ENCODE results near the gene IFITM1.

The IFITM1 gene

GRCh38 chr11:287821-288477 lies 25.9 kb upstream of the IFITM1 start:
- FAIRE-seq, result no peak
- no peak for DNase-seq (ENCODE audit: insufficient read length, low spot score)
- no peak for TF ChIP-seq POLR2A (IDR thresholded peaks at IDR 0.05; ENCODE audit: low read depth, low read length)

GRCh38 chr11:288478-289397 lies 25.1 kb upstream of the IFITM1 start, which contains the start of gene PGGHG:
Gene PGGHG, plus strand, starts transcription at chr11:289126. Its CDS starts 691 bp downstream, at chr11:289817.
- FAIRE-seq (no peak), DNase-seq (ENCODE audit: insufficient read length, low spot score) (peak; percentile 99)
- TF ChIP-seq POLR2A (IDR thresholded peaks at IDR 0.05; ENCODE audit: low read depth, low read length), result peak; percentile 80

GRCh38 chr11:289398-289711 lies 24.5 kb upstream of the IFITM1 start:
- no peak for FAIRE-seq
- no peak for DNase-seq (ENCODE audit: insufficient read length, low spot score)
- TF ChIP-seq POLR2A (IDR thresholded peaks at IDR 0.05; ENCODE audit: low read depth, low read length), result no peak

- no peak for FAIRE-seq
- TF ChIP-seq POLR2A (IDR thresholded peaks at IDR 0.05; ENCODE audit: low read depth, low read length), result no peak
- no peak for DNase-seq (ENCODE audit: insufficient read length, low spot score)
Measured at GRCh38 chr11:289712-290620, 23.9 kb upstream of the IFITM1 start.

- no peak for FAIRE-seq
- DNase-seq (ENCODE audit: insufficient read length, low spot score), result no peak
- no peak for TF ChIP-seq POLR2A (IDR thresholded peaks at IDR 0.05; ENCODE audit: low read depth, low read length)
Measured at GRCh38 chr11:290621-291231, 23.1 kb upstream of the IFITM1 start.

- DNase-seq (ENCODE audit: insufficient read length, low spot score) (no peak), FAIRE-seq (no peak)
- no peak for TF ChIP-seq POLR2A (IDR thresholded peaks at IDR 0.05; ENCODE audit: low read depth, low read length)
Measured at GRCh38 chr11:291281-292210, 22.3 kb upstream of the IFITM1 start.

GRCh38 chr11:292211-293121 lies 21.4 kb upstream of the IFITM1 start:
- FAIRE-seq (no peak), DNase-seq (ENCODE audit: insufficient read length, low spot score) (no peak)
- TF ChIP-seq POLR2A (IDR thresholded peaks at IDR 0.05; ENCODE audit: low read depth, low read length), result no peak

GRCh38 chr11:293271-293851 lies 20.5 kb upstream of the IFITM1 start:
- TF ChIP-seq POLR2A (IDR thresholded peaks at IDR 0.05; ENCODE audit: low read depth, low read length), result no peak
- no peak for FAIRE-seq
- DNase-seq (ENCODE audit: insufficient read length, low spot score), result no peak

GRCh38 chr11:293852-294661 lies 19.8 kb upstream of the IFITM1 start:
- no peak for TF ChIP-seq POLR2A (IDR thresholded peaks at IDR 0.05; ENCODE audit: low read depth, low read length)
- no peak for FAIRE-seq
- DNase-seq (ENCODE audit: insufficient read length, low spot score), result no peak

- DNase-seq (ENCODE audit: insufficient read length, low spot score), result no peak
- no peak for FAIRE-seq
- no peak for TF ChIP-seq POLR2A (IDR thresholded peaks at IDR 0.05; ENCODE audit: low read depth, low read length)
Measured at GRCh38 chr11:294780-295179, 19.1 kb upstream of the IFITM1 start.

Data from H54 (cell line).